Suprapubic skin (tissue), 3 donors: ENCODE data around the gene FEZF1.

Experiments used
- POLR2A ChIP-seq, 2 donors: fragments of 450-650 bp; IDR thresholded peaks; one replicate each; pipeline ENCODE4 v1.6.1; 2017; ENCODE audit warnings: antibody characterized with exemption in 2 of 2, mild to moderate bottlenecking in 2 of 2, moderate library complexity in 2 of 2
- TF ChIP-seq, protein P1 (sequence below), 2 donors: fragments of 200-600 bp in 1 of 2; fragments of 450-650 bp in 1 of 2; sonication (generic) in 1 of 2; IDR thresholded peaks; one replicate each; pipeline ENCODE4 v1.5.1; 2016 to 2019; ENCODE audit warnings: antibody characterized with exemption in 2 of 2, mild to moderate bottlenecking in 1 of 2, moderate library complexity in 1 of 2

DNA sequence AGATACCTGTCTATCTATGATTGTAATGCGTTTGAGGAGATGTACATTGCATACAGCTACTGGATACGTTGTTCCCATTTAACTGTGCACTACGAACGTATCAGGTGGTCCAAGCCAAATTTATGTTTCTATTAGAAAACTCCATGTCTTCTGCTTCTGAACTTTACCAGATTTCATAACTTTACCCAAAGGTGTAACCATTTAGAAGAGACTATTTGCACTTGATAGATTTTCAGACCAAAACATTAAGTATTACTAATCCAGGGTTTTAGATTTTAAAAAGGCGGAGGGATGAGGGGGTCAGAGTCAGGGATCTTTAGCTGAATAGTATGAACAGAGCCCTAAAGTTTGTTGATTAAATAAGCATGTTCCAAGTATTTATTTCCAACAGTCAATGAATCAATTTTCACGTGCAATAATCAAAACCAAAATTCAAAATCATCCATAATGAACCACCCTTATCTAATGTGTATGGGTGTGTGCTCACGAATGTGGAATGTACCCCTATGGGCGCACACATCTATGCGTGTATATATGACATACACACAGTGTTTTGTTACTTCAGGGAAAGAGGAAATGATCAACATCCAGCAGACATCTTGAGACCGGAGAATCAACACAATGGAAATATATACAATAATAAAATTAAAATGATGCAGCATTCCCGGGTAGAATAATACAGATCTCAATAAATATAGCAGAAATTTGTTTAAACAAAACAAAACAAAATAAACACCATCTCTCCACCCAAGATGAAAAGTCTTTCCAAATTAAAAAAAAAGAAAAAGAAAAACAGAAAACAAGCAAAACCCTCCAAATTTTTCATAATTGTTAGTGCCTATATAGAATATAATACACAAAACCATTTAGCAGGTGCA, 3.4 kb downstream of the FEZF1 start:
- TF ChIP-seq POLR2A (IDR thresholded peaks at IDR 0.05): no peak
- TF ChIP-seq, protein P1, sequence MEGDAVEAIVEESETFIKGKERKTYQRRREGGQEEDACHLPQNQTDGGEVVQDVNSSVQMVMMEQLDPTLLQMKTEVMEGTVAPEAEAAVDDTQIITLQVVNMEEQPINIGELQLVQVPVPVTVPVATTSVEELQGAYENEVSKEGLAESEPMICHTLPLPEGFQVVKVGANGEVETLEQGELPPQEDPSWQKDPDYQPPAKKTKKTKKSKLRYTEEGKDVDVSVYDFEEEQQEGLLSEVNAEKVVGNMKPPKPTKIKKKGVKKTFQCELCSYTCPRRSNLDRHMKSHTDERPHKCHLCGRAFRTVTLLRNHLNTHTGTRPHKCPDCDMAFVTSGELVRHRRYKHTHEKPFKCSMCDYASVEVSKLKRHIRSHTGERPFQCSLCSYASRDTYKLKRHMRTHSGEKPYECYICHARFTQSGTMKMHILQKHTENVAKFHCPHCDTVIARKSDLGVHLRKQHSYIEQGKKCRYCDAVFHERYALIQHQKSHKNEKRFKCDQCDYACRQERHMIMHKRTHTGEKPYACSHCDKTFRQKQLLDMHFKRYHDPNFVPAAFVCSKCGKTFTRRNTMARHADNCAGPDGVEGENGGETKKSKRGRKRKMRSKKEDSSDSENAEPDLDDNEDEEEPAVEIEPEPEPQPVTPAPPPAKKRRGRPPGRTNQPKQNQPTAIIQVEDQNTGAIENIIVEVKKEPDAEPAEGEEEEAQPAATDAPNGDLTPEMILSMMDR (IDR thresholded peaks at IDR 0.05): no peak
